Breast epithelium (tissue), 3 donors: ENCODE results near the gene RECQL5.

Experiments used
- CTCF ChIP-seq, 3 donors: fragments of 450-650 bp; IDR thresholded peaks; one replicate each; pipeline ENCODE4 v1.5.1; 2016 to 2017; ENCODE audit warnings: antibody characterized with exemption in 3 of 3, mild to moderate bottlenecking in 3 of 3, moderate library complexity in 3 of 3
- POLR2A ChIP-seq: fragments of 450-650 bp; IDR thresholded peaks from one replicate; pipeline ENCODE4 v1.6.1; 2016; ENCODE audit warnings: antibody characterized with exemption, mild to moderate bottlenecking, moderate library complexity
- POLR2AphosphoS5 ChIP-seq, 3 donors: sonication (generic); formaldehyde crosslinking; IDR thresholded peaks; one replicate each; pipeline ENCODE4 v1.6.1; 2017; ENCODE audit warnings: antibody characterized with exemption in 3 of 3

- TF ChIP-seq POLR2A = no peak
- TF ChIP-seq CTCF (IDR thresholded peaks at IDR 0.05) = no peak
- no peak for TF ChIP-seq POLR2AphosphoS5 (IDR thresholded peaks at IDR 0.05)
Observed at GRCh38 chr17:75681289-75681688, 14.3 kb upstream of the RECQL5 start.
